Measurements from ENCODE around the gene HOXA13. TPM values are rescaled to one million over a fixed set of nuclear protein-coding genes. Genes with fewer than 3 reads are reported as not detected.

Gene HOXA13
- total and polyA plus RNA-seq, 10 of the 15 experiments (the other 5 are each of a cell fraction or from before 2014, with no cell fraction given): not detected

GRCh38 chr7:27153526-27153925 is 46.4 kb downstream of the HOXA13 start:
- Histone ChIP-seq H2AFZ (ENCODE audit: control insufficient read depth, low read depth, low read length) (no peak overlapping the region), H3K9ac (ENCODE audit: control insufficient read depth, insufficient read depth, low read length) (no peak overlapping the region), H3K4me2 (ENCODE audit: control insufficient read depth, insufficient read depth) (no peak overlapping the region), H3K9me3 (replicated peaks; ENCODE audit: control insufficient read depth, insufficient read depth, low read length) (no peaks in the 10 kb centered on the region; the same call in 2 of the 3 replicates), H3K4me1 (ENCODE audit: control insufficient read depth, insufficient read depth, low read length) (no peaks in the 10 kb centered on the region; the same call in 1 of the 2 replicates), H3K36me3 (ENCODE audit: control insufficient read depth in 2 of 2, insufficient read depth in 2 of 2, low read length in 1 of 2) (no peaks in the 10 kb centered on the region), H3K4me3 (no peak overlapping the region), H4K20me1 (ENCODE audit: control insufficient read depth, insufficient read depth) (no peaks in the 10 kb centered on the region), H3K27ac (ENCODE audit: control insufficient read depth, insufficient read depth) (no peak overlapping the region), H3K79me2 (ENCODE audit: control insufficient read depth, insufficient read depth, low read length) (no peaks in the 10 kb centered on the region), H3K27me3 (replicated peaks in 1 of 2; ENCODE audit: control insufficient read depth in 2 of 2, insufficient read depth in 2 of 2, low read length in 1 of 2) (peaks cover 19 to 58% of the 10 kb centered on the region in 2 experiments)
- ChIA-PET POLR2A (no interaction called here), CTCF (interaction anchor here (0.8 to 5.5 kb wide), 2 partner anchors 294 to 298 kb away, joined by 3 to 38 read pairs; no protein-coding TSS in a partner anchor), SMC1A (ENCODE audit: uncharacterized antibody, unreplicated experiment) (no interaction called here), RAD21 (ENCODE audit: unreplicated experiment) (no interaction called here)
- 74% methylated on average over 3 of the region's 3 CpGs for WGBS (ENCODE audit: insufficient coverage, insufficient replicate concordance, low lambda C conversion rate, missing lambda C conversion rate)
- intact Hi-C loops (cut with micrococcal nuclease; ENCODE audit: unreplicated experiment) (no loop called here), in situ Hi-C loops (cut with MboI) (loop anchor here (25.0 kb wide), 1 partner anchor 1066 kb away; no protein-coding TSS in a partner anchor)
- no TSS peak for BruUV-seq (replicated peaks)
- no peak for ATAC-seq
- FAIRE-seq: no peak
- DNase-seq (ENCODE audit: low read depth, low spot score): no peak
- TF ChIP-seq MEF2B (IDR thresholded peaks at IDR 0.05; ENCODE audit: partially characterized antibody, poor library complexity, severe bottlenecking) (no peak), SUZ12 (IDR thresholded peaks at IDR 0.05; ENCODE audit: unreplicated experiment) (no peak), CHD4 (IDR thresholded peaks at IDR 0.05) (no peak), HDAC2 (IDR thresholded peaks at IDR 0.05) (no peak), MLLT1 (IDR thresholded peaks at IDR 0.05) (no peak), MYB (IDR thresholded peaks at IDR 0.05; ENCODE audit: borderline replicate concordance, low read depth, low read length) (no peak), TCF3 (IDR thresholded peaks at IDR 0.05; ENCODE audit: borderline replicate concordance, insufficient read depth, low read depth, low read length) (no peak), E2F4 (IDR thresholded peaks at IDR 0.05; ENCODE audit: low read depth, low read length) (no peak), NFYA (IDR thresholded peaks at IDR 0.05; ENCODE audit: borderline replicate concordance, low read depth, low read length) (no peak), MXI1 (IDR thresholded peaks at IDR 0.05; ENCODE audit: low read depth, low read length) (no peak)
